ENCODE data around the gene THRB. TPM values are rescaled to one million over a fixed set of nuclear protein-coding genes. Genes with fewer than 3 reads are reported as not detected.
A peak's percentile ranks its signal among the peaks of the same experiment; 100 is the strongest.

The THRB gene
- total and polyA plus RNA-seq, 11 donors, result 4.8 to 28.5 (median 21.0) TPM

GRCh38 chr3:24225385-24225950 is 269.2 kb downstream of the THRB start:
- DNase-seq, result no peak
- H3K27ac ChIP-seq, result peak overlapping the region in 4 of 12 donors; percentile 0 to 12 (median 3)
- ATAC-seq, result no peak
- H3K36me3 ChIP-seq, result no peaks in the 10 kb centered on the region
- TF ChIP-seq, protein P1, sequence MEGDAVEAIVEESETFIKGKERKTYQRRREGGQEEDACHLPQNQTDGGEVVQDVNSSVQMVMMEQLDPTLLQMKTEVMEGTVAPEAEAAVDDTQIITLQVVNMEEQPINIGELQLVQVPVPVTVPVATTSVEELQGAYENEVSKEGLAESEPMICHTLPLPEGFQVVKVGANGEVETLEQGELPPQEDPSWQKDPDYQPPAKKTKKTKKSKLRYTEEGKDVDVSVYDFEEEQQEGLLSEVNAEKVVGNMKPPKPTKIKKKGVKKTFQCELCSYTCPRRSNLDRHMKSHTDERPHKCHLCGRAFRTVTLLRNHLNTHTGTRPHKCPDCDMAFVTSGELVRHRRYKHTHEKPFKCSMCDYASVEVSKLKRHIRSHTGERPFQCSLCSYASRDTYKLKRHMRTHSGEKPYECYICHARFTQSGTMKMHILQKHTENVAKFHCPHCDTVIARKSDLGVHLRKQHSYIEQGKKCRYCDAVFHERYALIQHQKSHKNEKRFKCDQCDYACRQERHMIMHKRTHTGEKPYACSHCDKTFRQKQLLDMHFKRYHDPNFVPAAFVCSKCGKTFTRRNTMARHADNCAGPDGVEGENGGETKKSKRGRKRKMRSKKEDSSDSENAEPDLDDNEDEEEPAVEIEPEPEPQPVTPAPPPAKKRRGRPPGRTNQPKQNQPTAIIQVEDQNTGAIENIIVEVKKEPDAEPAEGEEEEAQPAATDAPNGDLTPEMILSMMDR (IDR thresholded peaks at IDR 0.05), result no peak
- no peak for TF ChIP-seq POLR2A (IDR thresholded peaks at IDR 0.05)
- peaks cover 0 to 28% (median 7%) of the 10 kb centered on the region in 12 donors for H3K4me1 ChIP-seq
- WGBS, 4 donors, result 39 to 57% (median 53%) methylated on average over 5 of the region's 5 CpGs
- no peak overlapping the region for H3K4me3 ChIP-seq
- H3K9me3 ChIP-seq, result no peaks in the 10 kb centered on the region
- no peaks in the 10 kb centered on the region for H3K27me3 ChIP-seq
- intact Hi-C loops (cut with DNase I), result no loop called here

GRCh38 chr3:24224666-24225384 is 269.8 kb downstream of the THRB start:
- no peak for TF ChIP-seq POLR2A (IDR thresholded peaks at IDR 0.05)
- Histone ChIP-seq H3K27me3 (no peaks in the 10 kb centered on the region), H3K4me3 (no peak overlapping the region), H3K27ac (peak overlapping the region in 4 of 12 donors; percentile 0 to 23 (median 3)), H3K4me1 (peaks cover 0 to 31% (median 9%) of the 10 kb centered on the region in 12 donors), H3K9me3 (no peaks in the 10 kb centered on the region), H3K36me3 (no peaks in the 10 kb centered on the region)
- intact Hi-C loops (cut with DNase I), result no loop called here
- 75 to 84% (median 77%) methylated on average over 4 of the region's 4 CpGs for WGBS, 4 donors
- no peak for ATAC-seq
- DNase-seq, result no peak

- no peaks in the 10 kb centered on the region for H3K9me3 ChIP-seq
- no peak for ATAC-seq
- peaks cover 0 to 31% (median 9%) of the 10 kb centered on the region in 12 donors for H3K4me1 ChIP-seq
- H3K27ac ChIP-seq, result peak overlapping the region in 1 of 12 donors; percentile 40
- intact Hi-C loops (cut with DNase I), result no loop called here
- no peaks in the 10 kb centered on the region for H3K36me3 ChIP-seq
- TF ChIP-seq POLR2A (IDR thresholded peaks at IDR 0.05), result no peak
- TF ChIP-seq, protein P1 (IDR thresholded peaks at IDR 0.05), result no peak
- WGBS, 4 donors, result 66 to 75% (median 71%) methylated on average over 3 to 4 of the region's 4 CpGs
- H3K4me3 ChIP-seq, result no peak overlapping the region
- no peaks in the 10 kb centered on the region for H3K27me3 ChIP-seq
- DNase-seq, result no peak
Measured at GRCh38 chr3:24222165-24222805, 272.4 kb downstream of the THRB start.

GRCh38 chr3:24220859-24221657 is 273.6 kb downstream of the THRB start:
- peak overlapping the region in 5 of 12 donors; percentile 13 to 62 (median 37) for H3K27ac ChIP-seq
- peaks cover 0 to 29% (median 9%) of the 10 kb centered on the region in 12 donors for H3K4me1 ChIP-seq
- DNase-seq (peak in 3 of 5 donors; percentile 12 to 30 (median 23)), ATAC-seq (peak; percentile 62 to 91 (median 84))
- H3K36me3 ChIP-seq, result no peaks in the 10 kb centered on the region
- intact Hi-C loops (cut with DNase I), result no loop called here
- no peaks in the 10 kb centered on the region for H3K9me3 ChIP-seq
- H3K4me3 ChIP-seq, result no peak overlapping the region
- TF ChIP-seq, protein P1 (IDR thresholded peaks at IDR 0.05), result no peak
- WGBS, 4 donors, result 23 to 35% (median 28%) methylated on average over 4 of the region's 4 CpGs
- H3K27me3 ChIP-seq, result no peaks in the 10 kb centered on the region

All from heart left ventricle (tissue), 16 donors.